Sigmoid colon (tissue), 7 donors: ENCODE data around the gene DGKI. TPM values are rescaled to one million over a fixed set of nuclear protein-coding genes. Genes with fewer than 3 reads are reported as not detected.

Experiments used
- DNase-seq: peaks from one replicate; pipeline ENCODE4 v3.0.0-alpha.2; 2019
- H3K27ac ChIP-seq, 4 donors: fragments of 200-600 bp; sonication (generic); one replicate each; pipeline ENCODE4 v1.5.1; 2016 to 2019; ENCODE audit warnings: mild to moderate bottlenecking in 1 of 4
- H3K27me3 ChIP-seq, 3 donors: fragments of 200-600 bp; sonication (generic); one replicate each; pipeline ENCODE4 v1.5.1; 2019; ENCODE audit warnings: mild to moderate bottlenecking in 1 of 3
- H3K36me3 ChIP-seq, 4 donors: fragments of 200-600 bp; sonication (generic); one replicate each; pipeline ENCODE4 v1.5.1; 2016 to 2019
- H3K4me1 ChIP-seq, 4 donors: fragments of 200-600 bp; sonication (generic); one replicate each; pipeline ENCODE4 v1.5.1; 2017 to 2019
- H3K4me3 ChIP-seq, 4 donors: fragments of 200-600 bp; sonication (generic); one replicate each; pipeline ENCODE4 v1.5.1; 2017 to 2019; ENCODE audit warnings: mild to moderate bottlenecking in 2 of 4, moderate library complexity in 1 of 4
- H3K9me3 ChIP-seq, 4 donors: fragments of 200-600 bp in 3 of 4; sonication (generic) in 3 of 4; one replicate each; pipeline versions ENCODE4 v1.5.1 to v1.6.1; 2013 to 2019
- EP300 ChIP-seq, 4 donors: sonication (generic); formaldehyde crosslinking; IDR thresholded peaks; one replicate each; pipeline ENCODE4 v1.6.1; 2017; ENCODE audit warnings: antibody characterized with exemption in 4 of 4
- POLR2A ChIP-seq, 2 donors: fragments of 450-650 bp; IDR thresholded peaks; one replicate each; pipeline ENCODE4 v1.6.1; 2016; ENCODE audit warnings: antibody characterized with exemption in 2 of 2, mild to moderate bottlenecking in 2 of 2, moderate library complexity in 2 of 2
- POLR2AphosphoS5 ChIP-seq, 4 donors: sonication (generic); formaldehyde crosslinking; IDR thresholded peaks; one replicate each; pipeline ENCODE4 v1.6.1; 2017; ENCODE audit warnings: antibody characterized with exemption in 4 of 4
- WGBS, 2 donors: extraction: QIAGEN DNeasy Blood & Tissue Kit; methylation state at CpG; one replicate each; pipeline ENCODE4 v1.1.7; 2013; 5-methylcytosine and 5-hydroxymethylcytosine counted together
- intact Hi-C: fragments of 100-400 bp; cut with DNase I; formaldehyde crosslinking; loops from one replicate; pipeline ENCODE4 v1.15.1; 2023
- polyA plus RNA-seq, 3 donors: library from polyadenylated mRNA; stranded (reverse); fragments of 200-250 nt; gene quantifications; one replicate each; pipeline ENCODE4 v1.2.3, GENCODE V29; 2013
- total RNA-seq, 4 donors: library from RNA; depleted of rRNA; stranded (reverse); fragments of >200 nt; gene quantifications; one replicate each; pipeline ENCODE4 v1.1.0, GENCODE V29; 2016
- TF ChIP-seq, protein P1 (sequence below), 4 experiments: fragments of 450-650 bp in 3 of 4; fragments of 200-600 bp in 1 of 4; IDR thresholded peaks; one replicate each; pipeline ENCODE4 v1.5.1; 2016 to 2019; ENCODE audit warnings: antibody characterized with exemption in 4 of 4, mild to moderate bottlenecking in 3 of 4, moderate library complexity in 2 of 4
- donor health status: healthy with polysubstance abuse.
- donor health status: Bipolar disorder and iron deficiency.
- donor health status: healthy.

DGKI gene
- total and polyA plus RNA-seq, 7 donors, result 0.17 to 7.6 (median 1.0) TPM; not detected in 1

DNA sequence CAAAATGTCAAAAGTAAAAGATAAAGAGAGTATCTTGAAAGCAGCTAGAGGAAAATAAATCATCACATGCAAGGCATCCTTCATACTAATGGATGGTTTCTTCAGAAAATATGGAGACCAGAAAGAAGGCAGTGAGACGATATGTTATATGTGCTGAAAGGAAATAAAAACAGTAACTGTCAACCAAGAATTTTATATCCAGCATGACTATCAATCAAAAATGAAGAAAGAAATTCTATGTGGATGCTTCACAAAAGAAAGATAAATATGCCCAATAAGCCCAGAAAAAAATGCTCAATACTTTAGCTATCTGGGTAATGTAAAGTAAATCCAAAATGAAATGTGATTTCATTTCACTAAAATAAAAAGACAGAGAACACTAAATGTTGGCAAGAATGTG lies 142.1 kb downstream of the DGKI start:
- Histone ChIP-seq H3K36me3 (no peaks in the 10 kb centered on the region), H3K4me3 (no peak overlapping the region), H3K4me1 (no peaks in the 10 kb centered on the region), H3K27ac (no peak overlapping the region), H3K9me3 (peaks cover 0 to 7% (median 2%) of the 10 kb centered on the region in 4 donors), H3K27me3 (no peaks in the 10 kb centered on the region)
- intact Hi-C loops, result no loop called here
- WGBS, 2 donors, result 93 to 96% methylated on average over 1 of the region's 1 CpG
- TF ChIP-seq POLR2A (IDR thresholded peaks at IDR 0.05), result no peak
- no peak for DNase-seq

DNA sequence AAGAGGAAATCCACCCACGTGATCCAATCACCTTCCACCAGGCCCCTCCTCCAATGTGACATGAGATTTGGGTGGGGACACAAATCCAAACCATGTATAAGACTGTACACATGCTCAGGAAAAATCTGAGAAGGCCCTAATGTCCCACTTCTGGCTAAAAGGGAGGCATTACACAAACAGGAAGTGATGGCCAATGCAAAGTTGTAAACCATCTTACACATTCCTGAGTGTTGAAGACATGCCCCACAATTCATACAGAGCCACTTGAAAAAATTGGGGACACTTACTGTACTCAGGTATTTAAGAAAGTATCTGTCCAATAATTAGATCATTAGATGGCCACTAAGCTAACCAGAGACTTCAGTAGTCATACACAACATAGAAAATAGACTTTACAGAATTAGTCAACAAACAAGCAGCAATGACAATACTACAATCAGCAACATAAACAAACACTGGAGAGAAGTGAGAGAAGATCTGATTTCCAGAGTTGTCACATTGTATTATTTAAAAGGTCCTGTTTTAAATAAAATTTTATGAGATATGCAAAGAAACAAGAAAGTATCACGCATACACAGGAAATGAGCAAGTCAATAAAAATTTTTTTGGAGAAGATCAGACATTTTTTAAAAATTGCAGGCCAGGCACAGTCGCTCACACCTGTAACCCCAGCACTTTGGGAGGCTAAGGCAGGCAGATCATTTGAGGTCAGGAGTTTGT lies 143.3 kb downstream of the DGKI start:
- intact Hi-C loops, result no loop called here
- peaks cover 0 to 7% (median 2%) of the 10 kb centered on the region in 4 donors for H3K9me3 ChIP-seq
- H3K27me3 ChIP-seq, result no peaks in the 10 kb centered on the region
- no peak overlapping the region for H3K27ac ChIP-seq
- no peaks in the 10 kb centered on the region for H3K36me3 ChIP-seq
- no peak for DNase-seq
- 86 to 90% methylated on average over 3 of the region's 3 CpGs for WGBS, 2 donors
- no peaks in the 10 kb centered on the region for H3K4me1 ChIP-seq
- TF ChIP-seq EP300 (IDR thresholded peaks at IDR 0.05) (no peak), POLR2AphosphoS5 (IDR thresholded peaks at IDR 0.05) (no peak), POLR2A (IDR thresholded peaks at IDR 0.05) (no peak)
- TF ChIP-seq, protein P1, sequence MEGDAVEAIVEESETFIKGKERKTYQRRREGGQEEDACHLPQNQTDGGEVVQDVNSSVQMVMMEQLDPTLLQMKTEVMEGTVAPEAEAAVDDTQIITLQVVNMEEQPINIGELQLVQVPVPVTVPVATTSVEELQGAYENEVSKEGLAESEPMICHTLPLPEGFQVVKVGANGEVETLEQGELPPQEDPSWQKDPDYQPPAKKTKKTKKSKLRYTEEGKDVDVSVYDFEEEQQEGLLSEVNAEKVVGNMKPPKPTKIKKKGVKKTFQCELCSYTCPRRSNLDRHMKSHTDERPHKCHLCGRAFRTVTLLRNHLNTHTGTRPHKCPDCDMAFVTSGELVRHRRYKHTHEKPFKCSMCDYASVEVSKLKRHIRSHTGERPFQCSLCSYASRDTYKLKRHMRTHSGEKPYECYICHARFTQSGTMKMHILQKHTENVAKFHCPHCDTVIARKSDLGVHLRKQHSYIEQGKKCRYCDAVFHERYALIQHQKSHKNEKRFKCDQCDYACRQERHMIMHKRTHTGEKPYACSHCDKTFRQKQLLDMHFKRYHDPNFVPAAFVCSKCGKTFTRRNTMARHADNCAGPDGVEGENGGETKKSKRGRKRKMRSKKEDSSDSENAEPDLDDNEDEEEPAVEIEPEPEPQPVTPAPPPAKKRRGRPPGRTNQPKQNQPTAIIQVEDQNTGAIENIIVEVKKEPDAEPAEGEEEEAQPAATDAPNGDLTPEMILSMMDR (IDR thresholded peaks at IDR 0.05), result no peak
- no peak overlapping the region for H3K4me3 ChIP-seq

DNA sequence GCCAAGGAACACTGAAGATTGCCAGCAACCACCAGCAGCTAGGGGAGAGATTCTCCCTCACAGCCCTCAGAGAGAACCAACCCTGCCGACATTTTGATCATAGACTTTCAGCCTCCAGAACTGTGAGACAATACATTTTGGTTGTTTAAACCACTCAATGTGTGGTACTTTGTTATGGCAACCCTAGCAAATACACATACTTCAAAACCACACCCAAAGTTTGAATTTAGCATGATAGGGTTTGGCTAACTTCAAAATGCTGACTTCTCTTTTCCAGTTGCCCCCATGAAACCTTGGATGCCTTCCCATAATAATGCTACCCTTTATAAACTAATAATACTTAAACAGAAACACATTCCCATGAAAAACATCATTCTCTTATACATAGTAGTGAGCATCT lies 149.8 kb downstream of the DGKI start:
- H3K4me3 ChIP-seq, result no peak overlapping the region
- no peaks in the 10 kb centered on the region for H3K9me3 ChIP-seq
- no peaks in the 10 kb centered on the region for H3K36me3 ChIP-seq
- DNase-seq, result no peak
- intact Hi-C loops, result no loop called here
- 92 to 94% methylated on average over 1 of the region's 1 CpG for WGBS, 2 donors
- no peaks in the 10 kb centered on the region for H3K27me3 ChIP-seq
- H3K27ac ChIP-seq, result no peak overlapping the region
- H3K4me1 ChIP-seq, result no peaks in the 10 kb centered on the region
- TF ChIP-seq EP300 (IDR thresholded peaks at IDR 0.05) (no peak), POLR2AphosphoS5 (IDR thresholded peaks at IDR 0.05) (no peak), POLR2A (IDR thresholded peaks at IDR 0.05) (no peak)
- TF ChIP-seq, protein P1 (IDR thresholded peaks at IDR 0.05), result no peak

DNA sequence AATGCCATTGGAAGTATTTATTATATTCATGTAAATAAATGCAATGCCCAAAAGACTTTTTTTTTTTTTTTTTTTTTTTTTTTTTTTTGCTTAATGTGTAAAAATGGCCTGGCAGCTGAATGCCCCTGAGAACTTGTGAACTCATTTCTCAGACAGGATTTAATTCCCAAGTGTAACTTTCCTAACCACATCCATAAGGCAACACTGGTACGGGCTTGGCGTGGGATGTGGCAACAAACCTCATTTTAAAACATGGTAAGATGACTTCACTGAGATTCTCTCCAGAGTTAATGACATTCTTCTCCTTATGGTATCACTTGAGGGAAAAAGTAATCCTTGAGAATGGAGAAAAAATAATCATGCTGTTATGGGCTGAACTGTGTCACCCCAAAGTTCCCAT lies 150.4 kb downstream of the DGKI start:
- 87 to 96% methylated on average over 2 of the region's 2 CpGs for WGBS, 2 donors
- no peaks in the 10 kb centered on the region for H3K9me3 ChIP-seq
- no peak for TF ChIP-seq POLR2AphosphoS5 (IDR thresholded peaks at IDR 0.05)
- no peak for TF ChIP-seq POLR2A (IDR thresholded peaks at IDR 0.05)
- TF ChIP-seq, protein P1 (IDR thresholded peaks at IDR 0.05), result no peak
- no peak for TF ChIP-seq EP300 (IDR thresholded peaks at IDR 0.05)
- no peaks in the 10 kb centered on the region for H3K27me3 ChIP-seq
- no peak overlapping the region for H3K27ac ChIP-seq
- no peak for DNase-seq
- H3K36me3 ChIP-seq, result no peaks in the 10 kb centered on the region
- no peak overlapping the region for H3K4me3 ChIP-seq
- intact Hi-C loops, result no loop called here
- no peaks in the 10 kb centered on the region for H3K4me1 ChIP-seq

DNA sequence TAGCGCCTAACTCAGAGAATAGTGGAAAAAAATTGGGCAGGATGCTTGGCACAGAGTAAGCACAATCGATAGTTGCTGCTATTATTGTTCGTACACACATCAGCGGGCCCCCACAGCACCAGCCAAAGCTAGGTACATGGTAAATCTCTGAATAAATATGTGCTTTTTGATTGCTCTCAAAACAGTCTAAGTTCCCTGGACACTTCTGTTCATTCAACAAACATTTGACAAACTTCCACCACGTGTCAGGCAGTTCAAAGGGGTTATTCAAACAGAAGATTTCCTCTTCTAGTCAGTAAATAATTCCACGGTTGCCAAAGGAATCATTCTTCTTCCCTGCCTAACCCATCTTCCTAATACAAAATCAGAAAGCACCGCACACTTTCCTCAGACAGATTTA lies 150.8 kb downstream of the DGKI start:
- Histone ChIP-seq H3K27me3 (no peaks in the 10 kb centered on the region), H3K9me3 (no peaks in the 10 kb centered on the region), H3K27ac (no peak overlapping the region), H3K4me1 (no peaks in the 10 kb centered on the region), H3K36me3 (no peaks in the 10 kb centered on the region), H3K4me3 (no peak overlapping the region)
- intact Hi-C loops, result no loop called here
- TF ChIP-seq, protein P1 (IDR thresholded peaks at IDR 0.05), result no peak
- TF ChIP-seq POLR2A (IDR thresholded peaks at IDR 0.05) (no peak), EP300 (IDR thresholded peaks at IDR 0.05) (no peak), POLR2AphosphoS5 (IDR thresholded peaks at IDR 0.05) (no peak)
- WGBS, 2 donors, result 26 to 60% methylated on average over 7 of the region's 7 CpGs
- DNase-seq, result no peak
